HG03442 (cell line): ENCODE data around the gene CEP162.
"Not testable (repeated sequence)": the region's sequence is repeated elsewhere in the genome, so short reads cannot be mapped to it uniquely, and the experiment has no call there.

Source experiments
- ATAC-seq: cut with Tn5 transposase; IDR thresholded peaks from one replicate; pipeline ENCODE4 v1.9.1; 2021; ENCODE audit warnings: mild to moderate bottlenecking, moderate library complexity; ENCODE audit not compliant: unreplicated experiment

The CEP162 gene

DNA sequence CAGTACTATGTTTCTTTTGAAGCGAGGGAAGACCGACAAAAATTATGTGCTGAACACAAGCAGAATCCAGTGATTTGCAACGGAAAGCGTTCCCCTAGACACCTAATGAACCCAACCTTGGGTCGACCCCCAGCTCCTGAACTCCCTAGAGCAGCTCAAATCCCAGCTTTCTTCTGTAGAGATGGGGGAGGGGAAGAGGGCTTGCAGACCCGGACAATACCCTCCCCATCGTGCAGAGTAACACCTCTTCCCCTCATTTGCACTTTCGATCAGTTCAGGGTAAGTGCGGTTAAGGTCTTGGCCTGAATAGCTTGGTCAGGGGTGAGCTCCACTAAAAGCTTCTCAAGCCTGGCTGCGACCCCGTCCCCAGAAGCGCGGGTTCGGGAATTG lies 404 bp downstream of the CEP162 start:
- peak; percentile 2 for ATAC-seq

- ATAC-seq: no peak
Measured at GRCh38 chr6:84224251-84224650, 3.2 kb downstream of the CEP162 start.

- not testable (repeated sequence) for ATAC-seq
Measured at GRCh38 chr6:84223608-84224007, 3.8 kb downstream of the CEP162 start.

DNA sequence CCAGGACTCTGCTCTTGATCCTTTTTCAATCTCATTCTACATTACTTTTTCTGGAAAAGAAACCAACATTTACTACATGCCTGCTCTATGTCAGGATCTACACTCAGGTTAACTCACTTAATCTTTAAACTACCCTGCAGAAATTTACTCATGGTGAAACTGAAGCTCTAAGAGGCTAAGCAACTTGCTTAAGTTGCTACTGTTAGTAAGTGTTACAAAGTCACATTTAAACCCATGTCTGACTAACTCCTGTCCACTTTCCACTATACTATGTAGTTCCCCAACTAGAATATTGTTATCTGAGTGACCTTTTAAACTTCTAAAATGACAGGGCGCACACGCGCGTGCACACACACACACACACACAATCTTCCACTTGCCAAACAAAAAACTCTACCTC lies 5.0 kb downstream of the CEP162 start:
- no peak for ATAC-seq

- ATAC-seq: no peak
Measured at GRCh38 chr6:84220809-84221409, 6.5 kb downstream of the CEP162 start.

DNA sequence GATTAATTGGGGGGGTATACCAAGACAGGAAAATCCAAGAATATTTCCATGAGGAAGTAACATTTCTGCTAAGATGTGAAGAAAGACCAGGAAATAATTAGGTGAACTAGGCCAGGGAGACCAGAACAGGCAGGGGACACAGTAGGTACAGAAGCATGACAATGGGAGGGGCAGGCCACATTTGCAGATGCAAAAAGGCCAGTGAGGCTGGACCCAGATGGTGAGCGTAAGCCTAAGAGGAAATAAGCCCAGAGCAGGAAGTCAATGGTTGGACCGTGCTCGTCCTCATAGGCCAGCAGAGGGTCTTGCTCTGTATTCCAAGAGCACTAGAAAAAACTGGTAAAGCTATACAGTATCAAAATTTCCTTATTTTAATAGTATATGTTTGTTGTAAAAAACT lies 9.4 kb downstream of the CEP162 start:
- ATAC-seq: no peak

- no peak for ATAC-seq
Measured at GRCh38 chr6:84213217-84213616, 14.2 kb downstream of the CEP162 start.

DNA sequence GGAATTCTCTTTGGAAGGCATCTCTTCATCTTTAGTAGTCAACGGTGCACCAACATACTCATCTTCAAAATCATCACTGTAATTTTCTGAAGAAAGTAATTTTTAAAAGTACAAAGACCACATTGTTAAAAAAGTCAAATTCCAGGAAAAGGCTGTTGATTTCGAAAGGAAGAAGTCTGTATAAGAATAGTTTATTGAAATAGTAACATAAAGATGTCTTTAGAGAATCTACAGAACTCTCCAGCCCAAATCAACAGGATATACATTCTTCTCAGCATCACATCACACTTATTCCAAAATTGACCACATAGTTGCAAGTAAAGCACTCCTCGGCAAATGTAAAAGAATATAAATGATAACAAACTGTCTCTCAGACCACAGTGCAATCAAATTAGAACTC lies 23.4 kb downstream of the CEP162 start:
- no peak for ATAC-seq

DNA sequence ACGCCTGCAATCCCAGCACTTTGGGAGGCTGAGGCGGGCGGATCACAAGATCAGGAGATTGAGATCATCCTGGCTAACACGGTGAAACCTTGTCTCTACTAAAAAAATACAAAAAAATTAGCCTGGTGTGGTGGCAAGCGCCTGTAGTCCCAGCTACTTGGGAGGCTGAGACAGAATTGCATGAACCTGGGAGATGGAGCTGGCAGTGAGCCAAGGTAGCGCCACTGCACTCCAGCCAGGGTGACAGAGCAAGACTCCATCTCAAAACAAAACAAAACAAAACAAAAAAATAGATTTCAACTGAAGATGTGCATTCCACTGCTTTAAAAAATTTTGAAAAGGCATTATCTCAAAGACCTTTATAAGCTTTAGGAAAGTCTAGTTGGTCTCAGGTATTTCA lies 27.5 kb downstream of the CEP162 start:
- ATAC-seq: not testable (repeated sequence)

GRCh38 chr6:84197708-84198107 lies 29.7 kb downstream of the CEP162 start:
- no peak for ATAC-seq

GRCh38 chr6:84193114-84193708 lies 34.2 kb downstream of the CEP162 start:
- ATAC-seq: no peak

DNA sequence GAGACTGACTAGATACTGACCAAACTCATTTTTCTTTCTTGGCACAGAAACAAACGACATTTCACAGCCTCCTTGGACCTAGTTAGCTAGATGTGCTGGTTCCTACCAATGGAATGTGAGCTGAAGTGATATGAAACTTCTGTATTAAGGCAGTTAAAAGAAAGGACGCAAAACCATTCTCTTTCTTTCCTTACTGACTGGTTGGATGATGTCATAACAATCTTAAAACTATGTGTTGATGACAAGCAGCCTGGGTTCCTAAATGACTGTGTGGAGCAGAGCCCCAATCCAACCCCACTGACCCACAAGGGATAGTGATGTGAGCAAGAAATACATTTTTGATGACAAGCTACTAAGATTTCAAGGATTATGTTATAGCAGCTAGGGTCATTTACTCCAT lies 35.6 kb downstream of the CEP162 start:
- no peak for ATAC-seq

DNA sequence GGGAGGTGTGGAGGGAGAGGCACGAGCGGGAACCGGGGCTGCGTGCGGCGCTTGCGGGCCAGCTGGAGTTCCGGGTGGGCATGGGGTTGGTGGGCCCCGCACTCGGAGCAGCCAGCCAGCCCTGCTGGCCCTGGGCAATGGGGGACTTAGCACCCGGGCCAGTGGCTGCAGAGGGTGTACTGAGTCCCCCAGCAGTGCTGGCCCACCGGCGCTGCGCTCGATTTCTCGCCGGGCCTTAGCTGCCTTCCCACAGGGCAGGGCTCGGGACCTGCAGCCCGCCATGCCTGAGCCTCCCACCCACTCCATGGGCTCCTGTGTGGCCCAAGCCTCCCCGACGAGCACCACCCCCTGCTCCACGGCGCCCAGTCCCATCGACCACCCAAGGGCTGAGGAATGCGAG lies 38.1 kb downstream of the CEP162 start:
- not testable (repeated sequence) for ATAC-seq

GRCh38 chr6:84183430-84183829 lies 44.0 kb downstream of the CEP162 start:
- ATAC-seq: no peak

GRCh38 chr6:84182001-84182400 lies 45.4 kb downstream of the CEP162 start:
- ATAC-seq: no peak

- ATAC-seq: no peak
Measured at GRCh38 chr6:84177241-84177640, 50.2 kb downstream of the CEP162 start.

DNA sequence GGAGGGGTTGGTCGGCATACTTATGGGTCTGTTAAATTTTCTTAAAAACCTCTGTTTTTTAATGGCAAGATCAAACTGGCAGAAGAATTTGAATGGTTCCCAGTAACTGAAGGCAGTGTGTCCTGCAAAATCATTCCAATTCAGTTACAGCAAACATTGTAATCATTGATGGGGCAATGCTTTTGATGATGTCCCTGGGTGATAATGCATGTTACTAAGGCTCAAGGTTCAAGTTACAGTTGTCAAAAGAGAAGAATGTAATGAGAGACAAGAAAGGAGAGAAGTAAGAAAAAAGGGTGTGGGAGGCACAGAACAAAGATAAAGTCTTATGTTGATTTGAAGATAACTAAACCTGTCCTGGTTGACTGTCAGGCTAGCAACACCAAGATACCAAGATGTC lies 54.9 kb downstream of the CEP162 start:
- ATAC-seq: no peak

DNA sequence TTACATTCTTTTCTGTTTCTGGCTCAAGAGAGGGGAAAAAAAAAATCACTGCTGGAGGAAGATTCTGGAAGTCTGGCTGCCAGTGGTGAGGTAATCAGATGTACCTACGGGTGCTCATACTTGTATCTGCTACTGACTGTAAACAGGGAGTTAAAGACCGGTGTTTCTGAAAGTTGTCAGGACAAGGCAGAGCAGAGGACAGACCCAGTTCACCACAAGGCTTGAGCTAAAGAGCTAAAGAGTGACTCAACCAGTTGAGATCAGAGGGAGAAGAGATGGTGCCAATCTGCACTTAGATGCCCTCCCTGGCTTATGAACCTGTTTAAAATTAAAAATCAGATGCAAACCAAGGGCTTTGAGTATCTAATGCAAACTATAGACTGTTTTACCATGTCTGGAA lies 55.4 kb downstream of the CEP162 start:
- no peak for ATAC-seq

DNA sequence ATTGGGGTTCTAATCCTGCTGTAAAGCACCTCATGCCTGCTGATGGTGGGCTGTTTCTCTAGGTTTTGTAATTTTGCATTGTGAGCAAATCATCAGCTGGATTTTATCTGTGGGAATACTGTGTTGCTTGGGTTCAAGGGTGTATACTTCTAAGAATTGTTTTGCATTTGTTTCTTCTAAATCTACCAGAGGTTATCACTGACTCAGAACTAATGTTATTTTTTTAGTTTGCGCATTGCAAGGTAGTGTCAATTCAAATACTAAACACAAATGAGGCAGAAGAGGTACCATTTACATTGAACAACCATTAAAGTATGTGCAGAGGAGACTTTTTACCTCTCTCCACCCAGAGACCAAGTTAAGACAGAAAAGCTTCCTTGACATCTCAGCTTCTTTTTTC lies 60.0 kb downstream of the CEP162 start:
- no peak for ATAC-seq

DNA sequence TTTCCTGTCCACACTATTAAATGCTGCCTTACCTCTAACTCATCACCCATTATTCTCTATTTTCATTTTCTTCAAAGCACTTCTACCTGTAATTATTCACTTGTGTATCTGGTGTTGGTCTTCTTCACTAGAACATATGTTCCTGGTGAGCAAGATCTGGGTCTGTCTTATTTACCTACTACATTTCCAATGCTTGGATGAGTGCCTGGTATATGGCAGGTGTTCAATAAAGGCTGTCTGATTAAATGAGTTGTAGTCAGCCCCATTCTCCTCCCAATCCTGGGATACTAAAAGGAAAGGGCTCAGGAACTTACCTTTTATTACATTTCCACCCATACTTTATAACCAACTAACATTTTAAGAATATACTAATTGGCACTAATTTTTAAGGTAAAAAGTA lies 61.0 kb downstream of the CEP162 start:
- ATAC-seq: no peak

DNA sequence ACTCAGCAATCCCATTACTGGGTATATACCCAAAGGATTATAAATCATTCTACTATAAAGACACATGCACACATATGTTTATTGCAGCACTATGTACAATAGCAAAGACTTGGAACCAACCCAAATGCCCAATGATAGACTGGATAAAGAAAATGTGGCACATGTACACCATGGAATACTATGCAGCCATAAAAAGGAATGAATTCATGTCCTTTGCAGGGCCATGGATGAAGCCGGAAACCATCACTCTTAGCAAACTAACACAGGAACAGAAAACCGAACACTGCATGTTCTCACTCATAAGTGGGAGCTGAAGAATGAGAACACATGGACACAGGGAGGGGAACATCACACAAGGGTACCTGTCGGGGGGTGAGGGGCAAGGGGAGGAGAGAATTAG lies 63.1 kb downstream of the CEP162 start:
- not testable (repeated sequence) for ATAC-seq

DNA sequence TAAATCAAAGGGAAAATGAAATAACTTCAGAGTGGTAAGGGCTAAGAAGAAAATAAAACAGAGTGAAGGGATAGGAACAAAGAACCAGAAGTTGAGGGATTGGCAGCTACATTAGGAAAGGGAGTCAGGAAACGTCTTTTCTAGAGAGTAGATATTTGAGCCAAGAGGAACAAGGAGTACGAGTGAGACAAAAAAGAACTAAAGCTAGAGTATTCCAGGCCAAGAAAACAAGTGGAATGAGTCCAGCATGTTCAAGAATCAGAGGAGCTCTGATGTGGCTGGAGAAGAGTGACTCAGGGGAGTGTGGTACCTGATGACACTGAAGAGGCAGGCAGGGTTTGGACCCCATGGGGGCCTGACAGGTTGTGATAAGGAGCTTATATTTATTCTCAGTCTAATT lies 66.3 kb downstream of the CEP162 start:
- ATAC-seq: no peak

GRCh38 chr6:84156306-84156705 lies 71.1 kb downstream of the CEP162 start:
- ATAC-seq: no peak
